Measurements from ENCODE around the gene CFAP300.

The CFAP300 gene

GRCh38 chr11:102071497-102072472 is 24.5 kb downstream of the CFAP300 start:
- no peaks in the 10 kb centered on the region for H3K79me2 ChIP-seq (ENCODE audit: insufficient read depth, low read length)
- no peak overlapping the region for H3K4me2 ChIP-seq (ENCODE audit: low read length)
- H3K4me3 ChIP-seq (ENCODE audit: low read depth, low read length, poor library complexity, severe bottlenecking), result no peak overlapping the region
- no peaks in the 10 kb centered on the region for H3K9me2 ChIP-seq (ENCODE audit: low read depth, low read length)
- TF ChIP-seq CTCF (IDR thresholded peaks at IDR 0.05; ENCODE audit: low read length) (no peak), EZH2 (IDR thresholded peaks at IDR 0.05; ENCODE audit: borderline replicate concordance, low read length) (no peak)
- no peak overlapping the region for H3K9ac ChIP-seq (ENCODE audit: low read length)
- H2AFZ ChIP-seq (ENCODE audit: low read length), result no peak overlapping the region
- H4K20me1 ChIP-seq (ENCODE audit: insufficient read depth, low read length), result no peaks in the 10 kb centered on the region
- no peak overlapping the region for H3K27ac ChIP-seq (ENCODE audit: low read depth, low read length, poor library complexity, severe bottlenecking)
- H3K4me1 ChIP-seq (ENCODE audit: insufficient read depth, low read length, severe bottlenecking), result no peaks in the 10 kb centered on the region
- H3F3A ChIP-seq (ENCODE audit: insufficient read depth, low read length), result no peaks in the 10 kb centered on the region
- H3K9me3 ChIP-seq (ENCODE audit: low read length), result no peaks in the 10 kb centered on the region
- no peaks in the 10 kb centered on the region for H3K36me3 ChIP-seq (ENCODE audit: insufficient read depth, low read length)
- H3K27me3 ChIP-seq (ENCODE audit: insufficient read depth, low read length), result no peaks in the 10 kb centered on the region

DNA sequence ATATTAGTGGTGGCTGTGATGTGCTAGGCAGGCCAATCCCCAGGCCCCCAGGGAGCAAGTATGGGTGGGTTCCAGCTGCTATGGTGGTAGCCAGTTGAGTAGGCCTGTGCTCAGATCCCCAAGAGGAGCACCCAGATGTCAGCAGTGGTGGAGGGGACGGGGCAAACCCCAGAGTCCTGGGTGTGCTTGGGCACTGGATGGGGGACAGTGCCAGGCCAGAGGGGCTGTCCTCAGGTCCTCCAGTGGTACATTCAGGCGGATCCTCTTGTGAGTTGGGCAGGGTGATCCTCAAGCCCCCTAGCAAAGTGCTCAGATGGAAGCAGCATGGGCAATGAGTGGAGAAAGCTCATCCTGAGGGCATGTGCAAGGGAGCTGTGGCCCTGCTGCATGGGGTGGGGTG is 26.0 kb downstream of the CFAP300 start:
- Histone ChIP-seq H3K4me3 (ENCODE audit: low read depth, low read length, poor library complexity, severe bottlenecking) (no peak overlapping the region), H3K27ac (ENCODE audit: low read depth, low read length, poor library complexity, severe bottlenecking) (no peak overlapping the region), H3K4me1 (ENCODE audit: insufficient read depth, low read length, severe bottlenecking) (no peaks in the 10 kb centered on the region), H3K9me3 (ENCODE audit: low read length) (no peaks in the 10 kb centered on the region), H3K9ac (ENCODE audit: low read length) (no peak overlapping the region), H3K4me2 (ENCODE audit: low read length) (no peak overlapping the region), H3K79me2 (ENCODE audit: insufficient read depth, low read length) (no peaks in the 10 kb centered on the region), H3K27me3 (ENCODE audit: insufficient read depth, low read length) (no peaks in the 10 kb centered on the region), H3K36me3 (ENCODE audit: insufficient read depth, low read length) (no peaks in the 10 kb centered on the region), H3F3A (ENCODE audit: insufficient read depth, low read length) (no peaks in the 10 kb centered on the region), H4K20me1 (ENCODE audit: insufficient read depth, low read length) (no peaks in the 10 kb centered on the region), H2AFZ (ENCODE audit: low read length) (no peak overlapping the region), H3K9me2 (ENCODE audit: low read depth, low read length) (no peaks in the 10 kb centered on the region)
- TF ChIP-seq EZH2 (IDR thresholded peaks at IDR 0.05; ENCODE audit: borderline replicate concordance, low read length), result no peak
- no peak for TF ChIP-seq CTCF (IDR thresholded peaks at IDR 0.05; ENCODE audit: low read length)

GRCh38 chr11:102079625-102080024 is 32.4 kb downstream of the CFAP300 start:
- no peaks in the 10 kb centered on the region for H3K36me3 ChIP-seq (ENCODE audit: insufficient read depth, low read length)
- no peak overlapping the region for H3K9ac ChIP-seq (ENCODE audit: low read length)
- no peaks in the 10 kb centered on the region for H3K79me2 ChIP-seq (ENCODE audit: insufficient read depth, low read length)
- H4K20me1 ChIP-seq (ENCODE audit: insufficient read depth, low read length), result no peaks in the 10 kb centered on the region
- H3K4me1 ChIP-seq (ENCODE audit: insufficient read depth, low read length, severe bottlenecking), result no peaks in the 10 kb centered on the region
- no peaks in the 10 kb centered on the region for H3F3A ChIP-seq (ENCODE audit: insufficient read depth, low read length)
- no peaks in the 10 kb centered on the region for H3K9me3 ChIP-seq (ENCODE audit: low read length)
- H3K4me2 ChIP-seq (ENCODE audit: low read length), result no peak overlapping the region
- H3K27me3 ChIP-seq (ENCODE audit: insufficient read depth, low read length), result no peaks in the 10 kb centered on the region
- no peak for TF ChIP-seq EZH2 (IDR thresholded peaks at IDR 0.05; ENCODE audit: borderline replicate concordance, low read length)
- no peak for TF ChIP-seq CTCF (IDR thresholded peaks at IDR 0.05; ENCODE audit: low read length)
- H3K9me2 ChIP-seq (ENCODE audit: low read depth, low read length), result no peaks in the 10 kb centered on the region
- no peak overlapping the region for H3K27ac ChIP-seq (ENCODE audit: low read depth, low read length, poor library complexity, severe bottlenecking)
- no peak overlapping the region for H3K4me3 ChIP-seq (ENCODE audit: low read depth, low read length, poor library complexity, severe bottlenecking)
- no peak overlapping the region for H2AFZ ChIP-seq (ENCODE audit: low read length)
